ENCODE data around the gene KRT74.

Gene KRT74

GRCh38 chr12:52568111-52568510, 5.5 kb downstream of the KRT74 start:
- no peak for DNase-seq

GRCh38 chr12:52566847-52567291, 6.8 kb downstream of the KRT74 start:
- DNase-seq: no peak

- no peak for DNase-seq
Observed at GRCh38 chr12:52564582-52564981, 9.1 kb downstream of the KRT74 start.

- DNase-seq: no peak
Observed at GRCh38 chr12:52561880-52562449, 11.7 kb downstream of the KRT74 start.

- no peak for DNase-seq
Observed at GRCh38 chr12:52559979-52560378, 13.7 kb downstream of the KRT74 start.

GRCh38 chr12:52558781-52559445, 14.7 kb downstream of the KRT74 start:
- no peak for DNase-seq

GRCh38 chr12:52557476-52557875, 16.2 kb downstream of the KRT74 start:
- DNase-seq: no peak

GRCh38 chr12:52555577-52555976, 18.1 kb downstream of the KRT74 start:
- DNase-seq: no peak

- DNase-seq: no peak
Observed at GRCh38 chr12:52552681-52553195, 20.9 kb downstream of the KRT74 start, which contains the start of gene KRT71. Gene KRT71, minus strand, starts transcription at chr12:52553145. Its CDS starts 68 bp downstream, at chr12:52553077.

- no peak for DNase-seq
Observed at GRCh38 chr12:52552055-52552454, 21.6 kb downstream of the KRT74 start.

GRCh38 chr12:52551216-52551865, 22.3 kb downstream of the KRT74 start:
- DNase-seq: peak; percentile 89

GRCh38 chr12:52546126-52546525, 27.5 kb downstream of the KRT74 start:
- DNase-seq: no peak

- no peak for DNase-seq
Observed at GRCh38 chr12:52543985-52544883, 29.4 kb downstream of the KRT74 start.

GRCh38 chr12:52542785-52543318, 30.8 kb downstream of the KRT74 start:
- DNase-seq: no peak

GRCh38 chr12:52542157-52542556, 31.5 kb downstream of the KRT74 start:
- DNase-seq: no peak

GRCh38 chr12:52541709-52542108, 31.9 kb downstream of the KRT74 start:
- no peak for DNase-seq

- DNase-seq: no peak
Observed at GRCh38 chr12:52540531-52540930, 33.1 kb downstream of the KRT74 start.

- DNase-seq: no peak
Observed at GRCh38 chr12:52539821-52540173, 33.8 kb downstream of the KRT74 start.

- no peak for DNase-seq
Observed at GRCh38 chr12:52539083-52539820, 34.4 kb downstream of the KRT74 start.

GRCh38 chr12:52537101-52537500, 36.5 kb downstream of the KRT74 start:
- no peak for DNase-seq

- no peak for DNase-seq
Observed at GRCh38 chr12:52535574-52535973, 38.1 kb downstream of the KRT74 start.

GRCh38 chr12:52534482-52534881, 39.2 kb downstream of the KRT74 start:
- DNase-seq: no peak
